T-cell (primary cell): Measurements from ENCODE around the gene CD200. TPM values are rescaled to one million over a fixed set of nuclear protein-coding genes. Genes with fewer than 3 reads are reported as not detected.
"Not testable (repeated sequence)": the region's sequence is repeated elsewhere in the genome, so short reads cannot be mapped to it uniquely, and the experiment has no call there.

Source experiments
- ATAC-seq, 4 experiments: fragments of 200-7000 bp in 3 of 4; fragments of 150-1000 bp in 1 of 4; cut with Tn5 transposase; replicated peaks in 1 of 4; 1 replicate in 3 of 4; 2 replicates in 1 of 4; pipeline ENCODE4 v1.10.0; 2021; ENCODE audit warnings: moderate library complexity in 3 of 4, mild to moderate bottlenecking in 2 of 4, moderate number of reproducible peaks in 1 of 4
- CTCF ChIA-PET, 2 donors: fragments of 300-600 bp; sonication (Branson Sonifier 250); formaldehyde crosslinking; loops; one replicate each; lab custom pipeline; 2022; ENCODE audit warnings: antibody characterized with exemption in 2 of 2; lab: Charles Lee
- POLR2A ChIA-PET, 2 donors: fragments of 300-600 bp; sonication (Branson Sonifier 250); formaldehyde crosslinking; loops; one replicate each; lab custom pipeline; 2022; ENCODE audit warnings: antibody characterized with exemption in 2 of 2; lab: Charles Lee
- DNase-seq, 35 experiments: peaks; one replicate each; pipeline versions ENCODE4 v3.0.0 to v3.0.0-alpha.2; 2013 to 2023
- H3K27ac ChIP-seq: one replicate; pipeline ENCODE4 v1.5.1; 2013; ENCODE audit warnings: low read length
- H3K27me3 ChIP-seq, 2 experiments: replicated peaks in 1 of 2; 1 replicate in 1 of 2; 2 replicates in 1 of 2; pipeline versions ENCODE4 v1.6.1 to v1.7.0; 2013; ENCODE audit warnings: low read length in 1 of 2, mixed read lengths in 1 of 2; ENCODE audit not compliant: control insufficient read depth in 2 of 2, insufficient read depth in 2 of 2; ENCODE audit errors: extremely low read depth in 1 of 2
- H3K36me3 ChIP-seq, 2 donors: 1 replicate in 1 of 2; 2 replicates in 1 of 2; pipeline versions ENCODE4 v1.6.1 to v1.7.0; 2013; ENCODE audit warnings: low read length in 1 of 2; ENCODE audit not compliant: control insufficient read depth in 2 of 2, insufficient read depth in 1 of 2; ENCODE audit errors: extremely low read depth in 1 of 2
- H3K4me1 ChIP-seq, 2 experiments: 1 replicate in 1 of 2; 2 replicates in 1 of 2; pipeline versions ENCODE4 v1.6.1 to v1.7.0; 2013; ENCODE audit warnings: low read length in 2 of 2, mixed read lengths in 1 of 2; ENCODE audit not compliant: insufficient read depth in 2 of 2, control insufficient read depth in 1 of 2; ENCODE audit errors: extremely low read depth in 1 of 2
- H3K4me3 ChIP-seq, 2 donors: 1 replicate in 1 of 2; 2 replicates in 1 of 2; pipeline versions ENCODE4 v1.5.1 to v1.7.0; 2013; ENCODE audit warnings: mild to moderate bottlenecking in 2 of 2, low read length in 1 of 2, moderate library complexity in 1 of 2; ENCODE audit not compliant: control insufficient read depth in 1 of 2; ENCODE audit errors: extremely low read depth in 1 of 2
- H3K9me3 ChIP-seq: 2 replicates; pipeline ENCODE4 v1.7.0; 2013
- H3K27ac Mint-ChIP-seq, 2 donors: one replicate each; pipeline ENCODE4 v1.8.0; 2020 to 2021; ENCODE audit warnings: mild to moderate bottlenecking in 2 of 2, mixed read lengths in 2 of 2
- H3K27me3 Mint-ChIP-seq, 2 donors: one replicate each; pipeline ENCODE4 v1.8.0; 2021 to 2022; ENCODE audit warnings: mixed read lengths in 2 of 2
- H3K36me3 Mint-ChIP-seq: one replicate; pipeline ENCODE4 v1.8.0; 2021; ENCODE audit warnings: mixed read lengths
- H3K4me1 Mint-ChIP-seq, 3 donors: one replicate each; pipeline ENCODE4 v1.8.0; 2020 to 2022; ENCODE audit warnings: mixed read lengths in 3 of 3, mild to moderate bottlenecking in 1 of 3
- H3K4me3 Mint-ChIP-seq, 3 donors: one replicate each; pipeline ENCODE4 v1.8.0; 2020 to 2022; ENCODE audit warnings: mild to moderate bottlenecking in 3 of 3, mixed read lengths in 3 of 3, moderate library complexity in 3 of 3
- H3K9me3 Mint-ChIP-seq, 3 donors: one replicate each; pipeline ENCODE4 v1.8.0; 2020 to 2022; ENCODE audit warnings: mixed read lengths in 3 of 3
- WGBS: methylation state at CpG from one replicate; pipeline ENCODE4 v1.1.5; 2013; ENCODE audit warnings: missing lambda C conversion rate; ENCODE audit not compliant: insufficient coverage; 5-methylcytosine and 5-hydroxymethylcytosine counted together
- total RNA-seq, 35 experiments: library from RNA in 6 of 35; stranded (reverse) in 6 of 35; fragments of 120-200 nt in 1 of 35; gene quantifications; one replicate each; pipeline versions ENCODE4 v1.2.1 to v1.2.4 and lab custom pipeline; 2013 to 2026

Gene CD200
- total RNA-seq, 5 donors from 2014 or later (not counting 1 experiment from before 2014, with no cell fraction given) = 1.3 to 4.6 (median 2.2) TPM

DNA sequence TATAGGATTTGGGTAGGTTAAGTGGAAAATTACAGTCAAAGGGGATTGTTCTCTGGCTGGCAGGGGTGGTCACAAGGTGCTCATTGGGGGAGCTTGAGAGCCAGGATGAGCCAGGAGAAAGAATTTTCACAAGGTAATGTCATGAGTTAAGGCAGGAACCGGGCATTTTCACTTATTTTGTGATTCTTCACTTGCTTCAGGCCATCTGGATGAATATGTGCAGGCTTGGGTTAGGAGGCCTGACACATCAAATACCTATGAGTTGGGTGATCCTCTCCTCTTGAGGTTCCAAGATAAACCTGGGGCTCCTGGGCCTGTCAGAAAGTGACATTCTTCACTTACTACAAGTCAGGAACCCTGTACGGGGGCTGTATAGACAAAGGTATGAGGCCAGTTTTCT lies 68.7 kb downstream of the CD200 start:
- ATAC-seq = no peak

DNA sequence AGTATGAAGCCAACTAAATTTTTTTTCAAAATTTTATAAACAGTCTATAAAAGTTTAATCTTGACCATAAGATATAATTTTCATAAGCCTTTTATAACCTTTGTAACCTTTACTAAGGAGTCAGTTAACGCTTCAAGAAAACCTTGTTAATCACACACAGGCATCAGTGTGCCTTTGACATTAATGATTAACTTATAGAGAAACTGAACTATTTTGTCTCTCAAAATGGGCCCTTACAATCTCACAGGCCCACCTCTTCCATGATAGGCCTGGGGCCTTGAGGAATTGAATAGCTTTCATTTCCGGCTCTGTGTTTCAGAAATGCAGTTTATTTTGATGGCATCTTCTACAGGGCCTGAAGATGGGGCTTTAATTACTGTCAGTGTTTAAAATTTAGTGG lies 70.1 kb downstream of the CD200 start:
- ATAC-seq (no peak), DNase-seq (no peak)
- no peaks in the 10 kb centered on the region for H3K36me3 ChIP-seq
- no peak overlapping the region for H3K4me3 ChIP-seq
- no peaks in the 10 kb centered on the region for H3K27me3 Mint-ChIP-seq
- POLR2A ChIA-PET = no interaction called here
- peaks cover 4 to 8% (median 8%) of the 10 kb centered on the region in 3 donors for H3K4me1 Mint-ChIP-seq
- no peak overlapping the region for H3K4me3 Mint-ChIP-seq
- no CpG with 5 or more reads among the region's 2 CpGs for WGBS
- no peaks in the 10 kb centered on the region for H3K36me3 Mint-ChIP-seq
- no peaks in the 10 kb centered on the region for H3K4me1 ChIP-seq
- H3K9me3 ChIP-seq = no peaks in the 10 kb centered on the region
- no peak overlapping the region for H3K27ac Mint-ChIP-seq
- CTCF ChIA-PET = no interaction called here
- H3K27me3 ChIP-seq = no peaks in the 10 kb centered on the region
- H3K9me3 Mint-ChIP-seq = no peaks in the 10 kb centered on the region
- no peak overlapping the region for H3K27ac ChIP-seq

More for the DNA sequence above, 68.7 kb downstream of the CD200 start:
- Mint-ChIP-seq H3K27ac (no peak overlapping the region), H3K9me3 (no peaks in the 10 kb centered on the region), H3K27me3 (no peaks in the 10 kb centered on the region), H3K36me3 (no peaks in the 10 kb centered on the region), H3K4me3 (no peak overlapping the region), H3K4me1 (no peaks in the 10 kb centered on the region)
- Histone ChIP-seq H3K27me3 (no peaks in the 10 kb centered on the region), H3K9me3 (no peaks in the 10 kb centered on the region), H3K27ac (no peak overlapping the region), H3K36me3 (no peaks in the 10 kb centered on the region), H3K4me3 (no peak overlapping the region), H3K4me1 (no peaks in the 10 kb centered on the region)
- ChIA-PET CTCF (no interaction called here), POLR2A (no interaction called here)
- no CpG with 5 or more reads among the region's 2 CpGs for WGBS
- no peak for DNase-seq

DNA sequence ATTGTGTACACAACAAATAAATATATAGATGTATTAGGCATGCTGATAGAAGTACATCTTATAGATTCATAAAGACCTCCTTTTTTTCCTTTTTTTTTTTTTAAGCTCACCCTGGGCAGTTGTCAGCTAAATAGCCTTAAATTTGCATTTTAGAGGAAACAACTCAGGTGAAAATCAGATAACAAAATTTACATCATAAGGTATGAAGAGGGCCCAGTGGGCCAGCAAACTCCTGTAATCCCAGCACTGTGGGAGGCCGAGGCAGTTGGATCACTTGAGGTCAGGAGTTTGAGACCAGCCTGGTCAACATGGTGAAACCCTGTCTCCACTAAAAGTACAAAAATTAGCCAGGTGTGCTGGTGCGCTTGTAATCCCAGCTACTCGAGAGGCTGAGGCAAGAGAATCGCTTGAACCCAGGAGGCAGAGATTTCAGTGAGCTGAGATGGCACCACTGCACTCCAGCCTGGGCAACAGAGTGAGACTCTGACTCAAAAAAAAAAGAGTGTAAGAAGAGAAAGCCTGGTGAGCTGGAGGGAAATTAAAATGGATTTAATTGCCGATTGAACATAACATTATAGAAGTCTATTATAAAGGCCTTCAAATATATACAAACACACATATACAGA lies 72.1 kb downstream of the CD200 start:
- 100% methylated on average over 3 of the region's 5 CpGs for WGBS
- DNase-seq, H3K27ac Mint-ChIP-seq, H3K27me3 Mint-ChIP-seq, H3K9me3 Mint-ChIP-seq, H3K4me1 Mint-ChIP-seq, H3K36me3 ChIP-seq, ATAC-seq, H3K4me1 ChIP-seq, H3K4me3 ChIP-seq, POLR2A ChIA-PET, H3K9me3 ChIP-seq, H3K27me3 ChIP-seq, H3K36me3 Mint-ChIP-seq, H3K27ac ChIP-seq, H3K4me3 Mint-ChIP-seq: not testable (repeated sequence)
- CTCF ChIA-PET = interaction anchor here (0.6 to 1.5 kb wide), 4 partner anchors 15 to 840 kb away, joined by 3 read pairs; no protein-coding TSS in a partner anchor

DNA sequence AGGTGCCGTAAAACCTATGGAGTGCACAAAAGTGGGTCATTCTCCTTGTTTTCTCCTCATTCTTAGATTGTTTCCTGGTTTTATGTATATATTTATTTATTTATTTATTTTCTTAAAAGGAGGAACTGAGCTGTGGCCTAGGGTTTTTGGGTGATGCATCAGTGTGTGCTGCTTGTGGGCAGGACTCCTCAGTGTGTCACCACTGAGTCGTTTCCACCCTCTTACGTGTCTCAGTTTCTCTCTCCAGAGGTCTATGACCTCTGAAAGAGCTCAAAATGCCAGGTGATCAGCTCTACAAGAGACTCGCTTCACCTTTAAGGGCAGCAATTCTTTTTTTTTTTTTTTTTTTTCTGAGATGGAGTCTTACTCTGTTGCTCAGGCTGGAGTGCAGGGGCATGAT lies 72.9 kb downstream of the CD200 start:
- H3K9me3 ChIP-seq = no peaks in the 10 kb centered on the region
- ATAC-seq = no peak
- no peaks in the 10 kb centered on the region for H3K9me3 Mint-ChIP-seq
- no peaks in the 10 kb centered on the region for H3K27me3 Mint-ChIP-seq
- no peak overlapping the region for H3K4me3 Mint-ChIP-seq
- ChIA-PET CTCF (interaction anchor here in 1 of 2 donors (0.6 kb wide), 1 partner anchor 58 kb away, joined by 5 read pairs; no protein-coding TSS in a partner anchor), POLR2A (interaction anchor here (0.6 to 0.7 kb wide), 3 partner anchors 93 to 1439 kb away, joined by 3 to 4 read pairs (median 3); partner anchors contain the start of gene BTLA (in 1 of the 2))
- no peaks in the 10 kb centered on the region for H3K27me3 ChIP-seq
- H3K4me1 ChIP-seq = no peaks in the 10 kb centered on the region
- peaks cover 4 to 8% (median 8%) of the 10 kb centered on the region in 3 donors for H3K4me1 Mint-ChIP-seq
- 43% methylated on average over 2 of the region's 4 CpGs for WGBS
- H3K4me3 ChIP-seq = no peak overlapping the region
- no peak overlapping the region for H3K27ac ChIP-seq
- no peak for DNase-seq
- no peaks in the 10 kb centered on the region for H3K36me3 Mint-ChIP-seq
- H3K36me3 ChIP-seq = no peaks in the 10 kb centered on the region
- no peak overlapping the region for H3K27ac Mint-ChIP-seq

DNA sequence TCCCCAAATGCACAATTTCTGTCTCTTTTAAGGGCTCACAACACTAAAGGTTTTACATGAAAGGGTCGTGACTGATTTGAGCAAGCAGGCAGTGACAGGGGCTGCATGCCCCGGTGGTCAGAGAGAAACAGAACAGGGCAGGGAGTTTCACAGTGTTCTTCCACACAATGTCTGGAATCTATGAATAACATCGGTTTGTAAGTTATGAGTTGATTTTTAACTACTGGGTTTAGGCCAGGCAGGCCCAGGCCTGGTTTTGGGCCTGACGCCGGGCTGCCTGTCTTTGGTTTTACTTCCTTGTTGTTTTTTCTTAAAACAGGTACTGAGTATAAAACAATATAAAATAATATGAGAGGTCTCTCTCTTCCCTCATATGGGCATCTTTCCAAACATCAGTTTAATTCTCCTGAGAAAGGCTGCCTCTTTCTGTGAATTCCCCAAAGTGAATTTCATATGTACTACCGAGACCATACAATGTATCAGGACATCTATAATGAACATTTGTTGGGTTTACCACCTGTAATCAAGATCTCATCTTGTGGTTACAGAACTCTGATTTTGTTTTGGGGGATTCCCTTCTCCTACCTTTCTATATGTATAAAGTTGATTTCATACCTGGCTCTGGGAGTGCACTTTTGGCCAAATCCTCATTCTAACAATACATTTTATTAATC lies 74.4 kb downstream of the CD200 start:
- H3K27ac Mint-ChIP-seq = peak overlapping the region in 1 of 2 donors; percentile 28
- no peak for ATAC-seq
- H3K4me1 Mint-ChIP-seq = peaks cover 5 to 9% (median 8%) of the 10 kb centered on the region in 3 donors
- Histone ChIP-seq H3K9me3 (no peaks in the 10 kb centered on the region), H3K27me3 (no peaks in the 10 kb centered on the region), H3K36me3 (no peaks in the 10 kb centered on the region), H3K4me1 (no peaks in the 10 kb centered on the region), H3K4me3 (no peak overlapping the region), H3K27ac (no peak overlapping the region)
- 93% methylated on average over 2 of the region's 6 CpGs for WGBS
- DNase-seq = no peak
- CTCF ChIA-PET = no interaction called here
- H3K9me3 Mint-ChIP-seq = no peaks in the 10 kb centered on the region
- H3K27me3 Mint-ChIP-seq = no peaks in the 10 kb centered on the region
- no peaks in the 10 kb centered on the region for H3K36me3 Mint-ChIP-seq
- H3K4me3 Mint-ChIP-seq = no peak overlapping the region
- POLR2A ChIA-PET = interaction anchor here in 1 of 2 donors (0.8 kb wide), 1 partner anchor 113 kb away, joined by 3 read pairs; no protein-coding TSS in a partner anchor

DNA sequence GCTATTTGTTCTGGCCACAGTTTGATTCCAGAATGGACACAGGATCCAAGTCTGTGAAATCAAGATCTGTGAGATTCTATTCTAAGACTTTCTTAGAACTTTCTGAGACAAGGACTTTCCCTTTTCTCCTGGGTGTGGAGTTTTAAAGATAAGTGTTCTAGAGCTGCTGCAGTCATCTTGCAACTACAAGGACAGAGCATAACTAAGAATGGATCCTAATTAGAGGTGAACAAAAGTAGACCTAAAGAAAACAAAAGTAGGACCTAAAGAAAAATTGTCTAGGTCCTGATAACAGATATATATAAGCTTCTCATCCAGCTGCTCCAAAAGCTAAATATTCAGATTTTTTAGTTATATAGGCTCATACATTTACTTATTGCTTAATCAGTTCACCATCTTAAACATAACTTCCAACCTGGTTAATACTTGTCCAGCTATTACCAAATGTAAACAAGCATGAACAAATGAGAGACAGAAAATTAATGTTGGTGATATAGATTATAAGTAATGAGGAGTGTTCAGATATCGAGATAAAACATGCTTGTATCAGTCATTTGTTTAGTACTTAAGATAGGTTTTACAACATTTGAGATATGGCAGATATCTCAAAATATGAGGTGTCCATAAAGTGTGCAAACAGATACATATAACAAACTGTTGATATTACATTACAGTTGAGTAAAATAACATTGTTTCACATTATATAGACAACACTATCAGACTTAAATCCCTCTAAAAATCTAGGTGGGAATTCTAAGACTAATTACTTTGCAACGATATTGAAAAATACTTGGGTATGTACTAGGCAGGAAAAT lies 75.1 kb downstream of the CD200 start:
- no CpG with 5 or more reads among the region's 2 CpGs for WGBS
- H3K36me3 Mint-ChIP-seq = no peaks in the 10 kb centered on the region
- H3K36me3 ChIP-seq = no peaks in the 10 kb centered on the region
- no peak overlapping the region for H3K27ac ChIP-seq
- H3K4me1 ChIP-seq = no peaks in the 10 kb centered on the region
- H3K27ac Mint-ChIP-seq = no peak overlapping the region
- ChIA-PET CTCF (no interaction called here), POLR2A (interaction anchor here in 1 of 2 donors (0.6 kb wide), 1 partner anchor 90 kb away, joined by 3 read pairs; no protein-coding TSS in a partner anchor)
- H3K9me3 Mint-ChIP-seq = no peaks in the 10 kb centered on the region
- no peaks in the 10 kb centered on the region for H3K27me3 ChIP-seq
- no peaks in the 10 kb centered on the region for H3K9me3 ChIP-seq
- no peak for ATAC-seq
- no peak overlapping the region for H3K4me3 ChIP-seq
- H3K27me3 Mint-ChIP-seq = no peaks in the 10 kb centered on the region
- no peak overlapping the region for H3K4me3 Mint-ChIP-seq
- peaks cover 13 to 17% (median 16%) of the 10 kb centered on the region in 3 donors for H3K4me1 Mint-ChIP-seq
- no peak for DNase-seq
